ENCODE results near the gene TSSC4.

- TF ChIP-seq CTCF (IDR thresholded peaks at IDR 0.05), result no peak
- TF ChIP-seq POLR2AphosphoS5 (IDR thresholded peaks at IDR 0.05), result no peak
- no peak for TF ChIP-seq POLR2A (IDR thresholded peaks at IDR 0.05)
- TF ChIP-seq EP300 (IDR thresholded peaks at IDR 0.05), result no peak
Measured at GRCh38 chr11:2437516-2437915, 37.0 kb downstream of the TSSC4 start.

All from stomach (tissue), 4 donors.